SHP77 treated with DMSO at 0.1 percent for 48 hours (cell line): ENCODE measurements around the gene PPFIA1.
"Not testable (repeated sequence)": the region's sequence is repeated elsewhere in the genome, so short reads cannot be mapped to it uniquely, and the experiment has no call there.

ENCODE experiments used
- DNase-seq: peaks from one replicate; lab custom pipeline; 2025; lab: John Stamatoyannopoulos, UW

The PPFIA1 gene

GRCh38 chr11:70251659-70252321 lies 18.7 kb upstream of the PPFIA1 start:
- no peak for DNase-seq

GRCh38 chr11:70252844-70253243 lies 17.6 kb upstream of the PPFIA1 start:
- DNase-seq: no peak

GRCh38 chr11:70255477-70256116 lies 14.9 kb upstream of the PPFIA1 start:
- no peak for DNase-seq

GRCh38 chr11:70259077-70259476 lies 11.4 kb upstream of the PPFIA1 start:
- not testable (repeated sequence) for DNase-seq

GRCh38 chr11:70262951-70263350 lies 7.5 kb upstream of the PPFIA1 start:
- DNase-seq: no peak

- no peak for DNase-seq
Measured at GRCh38 chr11:70263363-70263762, 7.1 kb upstream of the PPFIA1 start.

GRCh38 chr11:70265341-70265740 lies 5.1 kb upstream of the PPFIA1 start:
- no peak for DNase-seq

- no peak for DNase-seq
Measured at GRCh38 chr11:70267405-70267950, 3.0 kb upstream of the PPFIA1 start.

GRCh38 chr11:70268526-70268925 lies 2.0 kb upstream of the PPFIA1 start:
- no peak for DNase-seq

- DNase-seq: no peak
Measured at GRCh38 chr11:70270877-70271648, 573 bp downstream of the PPFIA1 start.

GRCh38 chr11:70271649-70271953 lies 1.1 kb downstream of the PPFIA1 start:
- no peak for DNase-seq

- DNase-seq: no peak
Measured at GRCh38 chr11:70272009-70272408, 1.5 kb downstream of the PPFIA1 start.

GRCh38 chr11:70278994-70279393 lies 8.5 kb downstream of the PPFIA1 start:
- DNase-seq: no peak

GRCh38 chr11:70281156-70281609 lies 10.7 kb downstream of the PPFIA1 start:
- no peak for DNase-seq

GRCh38 chr11:70282012-70282411 lies 11.5 kb downstream of the PPFIA1 start:
- no peak for DNase-seq

- no peak for DNase-seq
Measured at GRCh38 chr11:70288721-70289120, 18.2 kb downstream of the PPFIA1 start.

GRCh38 chr11:70289582-70289981 lies 19.1 kb downstream of the PPFIA1 start:
- DNase-seq: no peak

GRCh38 chr11:70290361-70291065 lies 20.0 kb downstream of the PPFIA1 start:
- DNase-seq: no peak

- DNase-seq: no peak
Measured at GRCh38 chr11:70292166-70292565, 21.7 kb downstream of the PPFIA1 start.

GRCh38 chr11:70292863-70293262 lies 22.4 kb downstream of the PPFIA1 start:
- no peak for DNase-seq

- DNase-seq: not testable (repeated sequence)
Measured at GRCh38 chr11:70295166-70295565, 24.7 kb downstream of the PPFIA1 start.

GRCh38 chr11:70296681-70297080 lies 26.2 kb downstream of the PPFIA1 start:
- no peak for DNase-seq
